Loucy (cell line): ENCODE measurements around the gene FXYD7.

Source experiments
- H2AFZ ChIP-seq: fragments of 200-600 bp; sonication (generic); 2 replicates; pipeline ENCODE4 v1.6.0; 2016; ENCODE audit warnings: antibody characterized with exemption, mild to moderate bottlenecking, low read length, moderate library complexity
- H3F3A ChIP-seq: fragments of 200-600 bp; 2 replicates; pipeline ENCODE4 v1.6.0; 2016; ENCODE audit warnings: antibody characterized with exemption, low read depth, mild to moderate bottlenecking
- H3K27me3 ChIP-seq: fragments of 200-600 bp; sonication (generic); 2 replicates; pipeline ENCODE4 v1.6.1; 2014; ENCODE audit warnings: low read length, mild to moderate bottlenecking; ENCODE audit not compliant: insufficient read depth, poor library complexity, severe bottlenecking
- H3K36me3 ChIP-seq: fragments of 200-600 bp; sonication (generic); 2 replicates; pipeline ENCODE4 v1.6.1; 2016; ENCODE audit warnings: low read length; ENCODE audit not compliant: insufficient read depth
- H3K4me1 ChIP-seq: fragments of 200-600 bp; sonication (generic); 2 replicates; pipeline ENCODE4 v1.5.1; 2014; ENCODE audit warnings: low read length, mild to moderate bottlenecking; ENCODE audit not compliant: insufficient read depth, poor library complexity, severe bottlenecking
- H3K4me2 ChIP-seq: fragments of 200-600 bp; sonication (generic); 2 replicates; pipeline ENCODE4 v1.6.0; 2014; ENCODE audit warnings: antibody characterized with exemption, low read length, low read depth, mild to moderate bottlenecking; ENCODE audit not compliant: poor library complexity, severe bottlenecking
- H3K4me3 ChIP-seq: fragments of 200-600 bp; sonication (generic); 2 replicates; pipeline ENCODE4 v1.5.1; 2014; ENCODE audit warnings: low read length, mild to moderate bottlenecking, mixed read lengths; ENCODE audit not compliant: poor library complexity, severe bottlenecking
- H3K79me2 ChIP-seq: fragments of 200-600 bp; sonication (generic); 2 replicates; pipeline ENCODE4 v1.6.1; 2014; ENCODE audit warnings: low read length; ENCODE audit not compliant: insufficient read depth
- H3K9ac ChIP-seq: fragments of 200-600 bp; sonication (generic); 2 replicates; pipeline ENCODE4 v1.6.0; 2014; ENCODE audit warnings: mild to moderate bottlenecking, low read depth, low read length, moderate library complexity; ENCODE audit not compliant: poor library complexity, severe bottlenecking
- H3K9me2 ChIP-seq: fragments of 200-600 bp; sonication (generic); replicated peaks from 2 replicates; pipeline ENCODE4 v1.6.1; 2016; ENCODE audit warnings: low read depth, low read length, mixed read lengths
- H3K9me3 ChIP-seq: fragments of 200-600 bp; sonication (generic); 2 replicates; pipeline ENCODE4 v1.6.1; 2014; ENCODE audit warnings: mild to moderate bottlenecking, antibody characterized with exemption, low read length, low read depth; ENCODE audit not compliant: insufficient read depth
- H4K20me1 ChIP-seq: fragments of 200-600 bp; sonication (generic); 2 replicates; pipeline ENCODE4 v1.6.0; 2014; ENCODE audit warnings: antibody characterized with exemption, low read length, mild to moderate bottlenecking; ENCODE audit not compliant: insufficient read depth, poor library complexity, severe bottlenecking
- EZH2phosphoT487 ChIP-seq: fragments of 200-600 bp; IDR thresholded peaks from 2 replicates; pipeline ENCODE4 v1.6.1; 2018; ENCODE audit warnings: antibody characterized with exemption, mild to moderate bottlenecking, moderate library complexity, borderline replicate concordance
- TF ChIP-seq, protein P1 (sequence below): fragments of 200-600 bp; sonication (generic); conservative IDR thresholded peaks from 2 replicates; pipeline ENCODE4 v1.5.1; 2014; ENCODE audit warnings: mild to moderate bottlenecking, antibody characterized with exemption, low read length

The FXYD7 gene

GRCh38 chr19:35144259-35144599 is 1.2 kb downstream of the FXYD7 start:
- H3K4me2 ChIP-seq, result no peak overlapping the region
- no peaks in the 10 kb centered on the region for H3F3A ChIP-seq
- H3K27me3 ChIP-seq, result no peaks in the 10 kb centered on the region
- no peaks in the 10 kb centered on the region for H3K79me2 ChIP-seq
- H3K36me3 ChIP-seq, result no peaks in the 10 kb centered on the region
- no peaks in the 10 kb centered on the region for H3K9me3 ChIP-seq
- H3K4me3 ChIP-seq, result no peak overlapping the region
- H2AFZ ChIP-seq, result no peak overlapping the region
- H3K9me2 ChIP-seq, result no peaks in the 10 kb centered on the region
- no peak for TF ChIP-seq EZH2phosphoT487
- TF ChIP-seq, protein P1, sequence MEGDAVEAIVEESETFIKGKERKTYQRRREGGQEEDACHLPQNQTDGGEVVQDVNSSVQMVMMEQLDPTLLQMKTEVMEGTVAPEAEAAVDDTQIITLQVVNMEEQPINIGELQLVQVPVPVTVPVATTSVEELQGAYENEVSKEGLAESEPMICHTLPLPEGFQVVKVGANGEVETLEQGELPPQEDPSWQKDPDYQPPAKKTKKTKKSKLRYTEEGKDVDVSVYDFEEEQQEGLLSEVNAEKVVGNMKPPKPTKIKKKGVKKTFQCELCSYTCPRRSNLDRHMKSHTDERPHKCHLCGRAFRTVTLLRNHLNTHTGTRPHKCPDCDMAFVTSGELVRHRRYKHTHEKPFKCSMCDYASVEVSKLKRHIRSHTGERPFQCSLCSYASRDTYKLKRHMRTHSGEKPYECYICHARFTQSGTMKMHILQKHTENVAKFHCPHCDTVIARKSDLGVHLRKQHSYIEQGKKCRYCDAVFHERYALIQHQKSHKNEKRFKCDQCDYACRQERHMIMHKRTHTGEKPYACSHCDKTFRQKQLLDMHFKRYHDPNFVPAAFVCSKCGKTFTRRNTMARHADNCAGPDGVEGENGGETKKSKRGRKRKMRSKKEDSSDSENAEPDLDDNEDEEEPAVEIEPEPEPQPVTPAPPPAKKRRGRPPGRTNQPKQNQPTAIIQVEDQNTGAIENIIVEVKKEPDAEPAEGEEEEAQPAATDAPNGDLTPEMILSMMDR, result no peak
- peaks cover 9% of the 10 kb centered on the region for H3K4me1 ChIP-seq
- H3K9ac ChIP-seq, result no peak overlapping the region
- H4K20me1 ChIP-seq, result no peaks in the 10 kb centered on the region

DNA sequence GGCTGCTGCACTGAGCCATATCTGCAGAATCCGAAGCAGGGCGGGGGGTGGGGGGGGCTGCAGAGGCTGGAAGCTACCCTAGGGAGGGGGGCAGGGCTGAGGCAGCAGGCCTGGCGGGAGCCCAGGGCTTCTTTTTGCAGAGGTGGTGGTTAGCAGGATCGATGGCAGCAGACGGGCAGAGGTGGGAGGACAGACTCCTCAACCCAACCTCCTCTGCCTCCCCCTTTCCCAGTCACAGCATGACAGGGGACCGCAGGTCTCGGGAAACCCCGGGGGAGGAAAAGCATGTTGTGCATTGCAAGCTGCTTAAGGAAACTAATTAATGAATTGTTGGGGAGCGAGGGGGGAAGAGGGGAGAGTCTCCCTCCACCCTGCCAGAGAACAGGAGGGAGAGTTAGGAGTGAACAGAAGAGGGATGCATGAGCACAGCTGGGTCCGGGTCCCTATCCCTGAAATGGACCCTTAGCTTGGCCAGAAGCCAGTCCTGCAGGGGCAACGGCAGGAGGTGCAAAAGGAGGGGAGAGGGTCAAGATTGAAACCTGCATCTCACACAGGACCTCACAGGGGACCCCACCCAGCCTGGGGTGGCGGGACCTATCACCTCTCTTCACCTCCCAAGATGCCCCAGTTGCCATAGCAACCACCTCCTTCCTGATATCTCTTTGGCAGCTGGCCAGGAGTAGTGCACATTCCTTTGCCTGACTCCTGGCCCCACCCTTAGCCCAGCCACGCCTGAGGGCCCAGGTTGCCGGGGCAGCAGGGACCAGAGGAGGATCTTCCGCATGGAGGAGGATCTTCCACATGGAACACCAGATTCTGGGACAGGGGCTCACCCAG is 1.8 kb downstream of the FXYD7 start:
- Histone ChIP-seq H3K4me3 (no peak overlapping the region), H3K9me2 (no peaks in the 10 kb centered on the region), H3K4me2 (no peak overlapping the region), H3K9ac (no peak overlapping the region), H3K27me3 (no peaks in the 10 kb centered on the region), H4K20me1 (no peaks in the 10 kb centered on the region), H3K9me3 (no peaks in the 10 kb centered on the region), H3F3A (no peaks in the 10 kb centered on the region), H3K4me1 (peaks cover 9% of the 10 kb centered on the region), H3K36me3 (no peaks in the 10 kb centered on the region), H3K79me2 (no peaks in the 10 kb centered on the region), H2AFZ (no peak overlapping the region)
- TF ChIP-seq, protein P1, result no peak
- no peak for TF ChIP-seq EZH2phosphoT487

DNA sequence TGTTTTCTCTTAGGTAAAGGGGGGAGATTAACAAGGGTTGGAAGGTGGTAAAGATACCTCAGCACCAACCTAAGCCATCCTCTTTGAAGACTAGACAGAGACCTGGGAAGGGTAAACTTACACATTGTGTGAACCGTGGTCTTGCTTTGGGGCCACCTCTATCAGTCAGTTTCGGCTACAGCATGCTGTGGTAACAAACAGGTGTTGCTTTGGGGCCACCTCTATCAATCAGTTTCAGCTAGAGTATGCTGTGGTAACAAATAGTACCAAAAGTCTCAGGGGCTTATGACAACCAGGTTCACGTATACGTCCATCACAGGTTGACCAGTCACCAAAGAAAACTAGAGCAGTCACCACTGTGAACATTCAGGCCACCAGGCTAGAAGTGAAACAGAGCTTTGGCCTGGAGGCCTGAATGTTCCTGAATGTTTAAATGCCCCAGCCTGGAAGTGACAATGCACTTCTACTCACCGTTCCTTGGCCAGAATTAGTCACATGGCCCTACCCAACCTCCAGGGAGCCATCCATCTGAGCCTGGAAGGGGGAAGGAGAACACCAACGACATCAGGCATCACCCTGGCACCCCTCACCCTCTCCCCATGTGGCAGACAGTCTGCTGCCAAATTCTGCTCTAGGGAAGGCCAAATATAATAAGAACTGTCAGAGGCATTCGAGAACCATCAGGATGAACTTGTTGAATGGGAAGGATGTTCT is 3.8 kb downstream of the FXYD7 start:
- H3K27me3 ChIP-seq, result no peaks in the 10 kb centered on the region
- H3K9ac ChIP-seq, result no peak overlapping the region
- H3K9me2 ChIP-seq, result no peaks in the 10 kb centered on the region
- no peaks in the 10 kb centered on the region for H3K79me2 ChIP-seq
- H3F3A ChIP-seq, result no peaks in the 10 kb centered on the region
- peaks cover 4% of the 10 kb centered on the region for H3K4me1 ChIP-seq
- no peak overlapping the region for H2AFZ ChIP-seq
- H3K9me3 ChIP-seq, result no peaks in the 10 kb centered on the region
- no peak overlapping the region for H3K4me3 ChIP-seq
- no peaks in the 10 kb centered on the region for H4K20me1 ChIP-seq
- H3K36me3 ChIP-seq, result no peaks in the 10 kb centered on the region
- TF ChIP-seq, protein P1, result no peak
- TF ChIP-seq EZH2phosphoT487, result no peak
- no peak overlapping the region for H3K4me2 ChIP-seq
